ELF-1 (cell line): ENCODE measurements around the gene GAS2.

ENCODE experiments used
- DNase-seq: peaks from one replicate; pipeline ENCODE4 v3.0.0-alpha.2; 2016; ENCODE audit warnings: low read depth, low spot score

The GAS2 gene

GRCh38 chr11:22728600-22729389 lies 62.4 kb downstream of the GAS2 start:
- no peak for DNase-seq

GRCh38 chr11:22730319-22730718 lies 63.9 kb downstream of the GAS2 start:
- no peak for DNase-seq

- no peak for DNase-seq
Measured at GRCh38 chr11:22732588-22732987, 66.2 kb downstream of the GAS2 start.

DNA sequence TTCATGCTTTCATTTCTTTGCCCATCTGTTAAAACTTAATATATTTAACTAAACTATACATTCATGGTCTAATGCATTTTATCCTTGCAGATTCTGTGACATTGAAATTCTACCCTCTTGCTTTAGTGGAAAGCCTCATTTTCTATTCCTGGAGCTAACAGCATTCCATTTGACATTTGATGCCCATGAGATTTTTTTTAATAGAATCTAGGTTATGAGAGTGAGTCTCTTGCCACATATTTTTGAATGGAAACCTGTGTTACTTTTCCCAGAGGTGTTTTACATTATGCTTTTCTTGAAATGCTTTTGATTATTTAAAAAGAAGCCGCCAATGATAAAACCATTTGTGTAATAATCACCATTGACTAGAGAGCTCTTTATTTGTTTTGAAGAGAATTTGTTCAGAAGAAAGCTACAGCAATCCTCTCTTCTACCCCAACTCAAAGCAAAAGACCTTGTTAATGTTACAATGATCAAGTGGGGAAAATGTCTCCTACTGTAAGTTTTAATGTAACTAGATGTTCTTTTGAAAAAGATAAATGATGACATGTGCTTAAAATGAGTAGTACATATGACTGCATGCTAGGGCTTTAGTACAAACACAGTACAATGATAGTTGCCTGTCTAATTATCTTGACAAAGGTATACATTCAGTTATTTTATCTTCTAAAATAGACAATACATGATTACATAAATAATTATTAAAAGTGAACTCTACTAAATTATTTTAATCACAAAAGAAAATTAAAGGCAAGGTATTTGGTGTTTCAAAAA lies 67.3 kb downstream of the GAS2 start:
- DNase-seq = no peak

DNA sequence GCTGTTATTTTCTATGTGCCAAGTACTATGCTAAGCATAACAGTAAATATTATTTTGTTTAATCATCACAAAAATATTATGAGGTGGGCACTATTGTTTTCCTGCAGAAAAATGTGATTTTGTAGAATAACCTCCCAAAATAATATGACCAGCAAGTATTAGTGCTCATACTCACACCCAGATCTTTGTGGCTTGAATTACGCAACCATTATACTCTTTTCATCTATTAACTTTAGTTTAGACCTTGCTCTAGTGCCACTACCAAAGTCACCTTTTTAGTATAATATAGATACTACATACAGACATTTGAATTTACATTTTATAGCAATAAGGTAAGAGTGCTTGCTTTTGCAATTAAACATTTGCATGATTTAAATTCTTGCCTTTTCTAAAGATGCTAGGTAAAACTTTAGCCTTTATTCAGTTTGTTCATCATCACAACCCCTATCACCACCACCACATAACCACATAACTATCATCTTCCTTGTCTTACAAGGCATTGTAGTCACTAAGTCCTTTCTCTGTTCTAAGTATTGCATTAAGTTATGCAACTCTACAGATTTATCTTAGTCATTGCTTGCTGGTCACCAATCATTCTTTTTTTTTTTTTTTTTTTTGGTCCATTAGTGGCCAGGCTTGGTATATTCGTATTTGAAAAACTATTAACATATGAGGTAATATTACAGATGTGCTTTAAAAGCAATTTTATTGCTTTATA lies 68.4 kb downstream of the GAS2 start:
- DNase-seq = no peak

- DNase-seq = no peak
Measured at GRCh38 chr11:22742157-22742613, 75.8 kb downstream of the GAS2 start.

GRCh38 chr11:22749536-22749935 lies 83.1 kb downstream of the GAS2 start:
- DNase-seq = no peak

DNA sequence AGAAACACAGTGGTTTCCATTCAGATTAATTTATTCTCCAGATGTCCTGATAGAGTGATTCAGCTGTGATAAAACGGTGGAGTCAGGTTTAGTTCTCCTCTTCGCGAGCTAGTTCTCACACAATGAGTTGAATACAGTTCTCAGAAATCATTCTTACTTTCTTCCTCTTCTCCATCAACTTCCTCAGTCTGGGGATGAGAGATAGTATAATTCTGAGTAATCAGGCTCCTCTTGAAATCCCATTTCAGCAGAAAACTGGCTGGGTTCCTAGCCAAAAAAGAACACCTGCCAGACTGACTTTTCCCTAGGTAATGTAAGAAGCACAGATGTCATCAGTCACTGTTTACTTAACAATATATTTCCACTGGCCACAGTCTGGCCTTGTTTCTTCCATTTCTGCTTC lies 86.5 kb downstream of the GAS2 start:
- no peak for DNase-seq

DNA sequence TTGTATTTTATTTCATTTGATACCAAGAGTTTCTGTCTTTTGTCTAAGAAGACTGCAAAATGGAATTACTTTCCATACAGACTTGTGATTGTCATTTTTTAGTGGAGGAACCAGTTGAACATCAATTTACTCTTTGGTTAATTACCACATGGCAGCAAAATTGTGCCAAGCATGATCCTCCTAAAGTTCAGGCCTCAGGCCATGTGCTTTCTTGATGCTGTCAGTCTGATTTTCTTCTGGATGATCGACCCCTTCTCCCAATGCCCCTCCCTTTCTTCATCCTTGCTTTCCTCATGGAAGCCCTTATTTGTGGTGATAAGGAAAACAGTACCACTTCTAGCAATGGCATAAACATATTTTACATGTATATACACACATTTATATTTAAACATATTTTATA lies 87.0 kb downstream of the GAS2 start:
- no peak for DNase-seq

DNA sequence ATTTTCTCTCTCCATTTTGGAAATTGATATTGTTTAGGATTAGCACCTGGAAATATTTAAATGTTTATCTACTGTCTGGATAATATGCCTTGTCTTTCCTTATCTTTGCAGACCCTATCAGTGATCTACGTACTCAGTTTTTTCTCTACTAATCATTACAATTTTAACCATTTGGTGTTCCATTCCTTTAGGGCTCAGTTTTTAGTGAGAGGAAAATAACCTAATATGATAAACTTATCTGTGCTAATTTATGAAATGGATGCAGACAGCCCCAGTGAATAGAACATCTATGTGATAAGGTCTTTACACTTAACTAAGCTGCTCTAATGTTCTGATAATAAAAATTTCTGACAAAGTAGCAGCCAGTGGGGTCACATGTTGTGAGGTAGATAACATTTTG lies 94.7 kb downstream of the GAS2 start:
- no peak for DNase-seq

- no peak for DNase-seq
Measured at GRCh38 chr11:22763166-22763565, 96.8 kb downstream of the GAS2 start.

DNA sequence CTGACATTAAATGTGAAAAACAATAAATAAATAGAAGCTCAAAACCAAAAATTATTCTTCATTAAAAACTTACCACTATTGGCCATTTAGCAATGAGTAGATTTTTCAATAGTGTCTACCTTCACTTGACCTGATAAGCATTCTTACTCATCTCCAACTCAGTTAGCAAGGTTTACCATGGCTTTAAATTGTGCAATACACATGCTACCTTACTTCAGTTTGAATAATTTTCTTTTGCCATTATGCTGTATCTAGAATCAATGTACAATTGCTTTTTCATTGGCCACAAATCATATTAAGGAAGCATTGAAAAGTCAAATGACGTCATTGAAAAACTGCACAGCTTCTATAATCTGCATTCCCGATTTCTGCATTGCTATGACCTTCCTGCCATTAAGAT lies 98.3 kb downstream of the GAS2 start:
- no peak for DNase-seq

DNA sequence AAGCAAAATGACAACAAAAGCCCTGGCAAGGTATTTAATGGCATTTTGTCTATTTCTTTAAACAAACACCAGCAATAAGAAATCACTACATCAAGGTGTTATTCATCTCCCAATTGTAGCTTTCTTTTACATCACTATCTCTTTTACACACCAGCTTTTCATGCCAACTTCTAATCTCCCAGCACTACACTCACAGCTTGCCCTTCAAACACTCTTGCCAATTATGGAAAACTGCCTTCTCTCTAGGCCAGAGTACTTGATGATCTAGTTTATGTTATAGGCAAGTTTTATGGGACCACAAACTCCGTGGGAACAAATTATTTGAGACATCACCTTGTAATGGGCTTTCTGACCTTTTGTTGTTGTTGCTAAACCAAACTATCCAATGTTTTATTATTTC lies 101.9 kb downstream of the GAS2 start:
- no peak for DNase-seq

- DNase-seq = no peak
Measured at GRCh38 chr11:22769081-22769480, 102.7 kb downstream of the GAS2 start.

- no peak for DNase-seq
Measured at GRCh38 chr11:22774716-22775115, 108.3 kb downstream of the GAS2 start.

DNA sequence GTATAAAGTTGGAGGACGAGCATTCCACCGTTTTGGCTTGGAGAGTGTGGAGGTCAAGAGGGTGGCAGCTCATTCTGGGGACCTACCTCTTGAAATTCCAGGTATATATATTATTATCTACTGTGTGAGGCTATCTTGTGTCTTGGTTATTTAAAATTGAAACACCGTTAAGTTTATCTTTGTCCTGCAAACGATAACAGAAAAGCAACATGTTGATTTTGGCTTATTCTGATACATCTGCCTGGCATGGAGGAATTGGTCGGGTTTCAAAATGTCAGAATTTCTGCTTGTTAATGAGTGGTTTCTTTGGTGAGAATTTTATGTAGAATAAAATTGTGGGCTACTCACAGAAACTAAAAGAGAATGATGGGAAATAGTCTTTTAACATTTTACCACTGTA lies 108.8 kb downstream of the GAS2 start:
- DNase-seq = no peak

DNA sequence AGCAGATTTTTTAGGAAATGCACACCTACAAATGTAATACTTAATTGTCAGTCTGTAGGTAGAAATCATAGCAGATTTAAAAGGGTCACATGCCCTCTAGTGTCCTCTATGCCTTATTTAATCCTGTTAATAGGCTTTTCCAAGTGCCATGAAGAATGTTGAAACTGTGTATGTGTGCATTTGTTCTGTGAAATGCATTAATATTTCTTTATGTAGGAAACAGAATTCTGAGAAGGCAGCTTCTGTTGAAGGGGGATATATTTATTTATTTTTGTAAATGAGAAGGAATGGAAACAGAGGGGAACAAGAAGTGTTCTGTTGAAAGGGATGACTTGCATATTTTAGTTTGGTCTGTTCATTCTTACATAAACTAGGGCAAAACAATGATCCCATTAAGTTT lies 112.2 kb downstream of the GAS2 start:
- no peak for DNase-seq

GRCh38 chr11:22779850-22780249 lies 113.4 kb downstream of the GAS2 start:
- no peak for DNase-seq

DNA sequence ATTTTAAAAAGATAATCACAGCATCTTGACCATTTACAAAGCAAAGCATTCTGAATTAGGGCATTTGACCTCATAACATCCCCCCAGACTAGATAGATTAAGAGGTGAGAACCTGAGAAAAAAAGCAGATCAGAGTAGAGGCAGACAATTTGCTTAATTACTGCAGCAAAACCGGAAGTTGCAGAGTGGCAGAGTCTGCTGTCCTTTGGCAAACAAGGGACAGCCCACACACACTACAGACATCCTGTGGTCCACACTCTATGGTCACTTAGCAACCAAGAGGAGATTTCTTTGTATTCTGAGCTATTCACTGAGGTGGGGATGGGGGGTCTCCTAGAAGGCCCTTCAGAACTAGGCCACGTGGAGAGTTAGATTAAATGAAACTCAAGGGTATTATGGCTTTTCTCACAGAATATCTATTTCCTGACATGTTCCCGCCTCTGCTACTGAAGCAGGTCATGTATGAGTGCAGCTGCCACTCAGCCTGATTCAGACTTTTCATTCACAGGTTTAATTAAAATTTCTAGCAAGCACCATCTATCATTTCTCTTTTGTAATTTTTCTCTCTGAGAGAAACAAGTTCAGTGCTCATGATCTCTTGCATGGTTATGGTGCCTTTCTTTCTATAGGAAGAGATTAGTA lies 114.7 kb downstream of the GAS2 start:
- no peak for DNase-seq

DNA sequence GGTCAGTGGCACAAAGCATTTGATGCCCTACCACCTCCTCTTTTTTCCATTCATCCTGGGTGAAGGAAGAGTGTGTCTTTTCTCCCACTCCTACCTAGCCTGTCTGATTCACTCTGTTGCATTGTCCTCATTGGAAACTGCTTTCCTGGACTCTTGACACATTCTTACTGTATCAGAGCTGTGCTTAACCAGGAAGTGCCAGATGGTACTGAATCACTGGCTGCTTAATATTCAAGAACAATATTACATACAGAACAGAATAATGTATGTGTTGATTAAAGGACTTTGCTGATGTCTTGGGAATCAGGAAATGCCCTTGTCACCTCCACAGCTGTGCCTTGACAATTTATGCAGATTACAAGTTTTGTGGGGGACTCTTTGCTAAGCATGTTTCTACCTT lies 118.8 kb downstream of the GAS2 start:
- no peak for DNase-seq

- no peak for DNase-seq
Measured at GRCh38 chr11:22786475-22786874, 120.1 kb downstream of the GAS2 start.

- DNase-seq = no peak
Measured at GRCh38 chr11:22787055-22787454, 120.6 kb downstream of the GAS2 start.
